Germinal center (tissue), 1 donor: Measurements from ENCODE around the gene VENTX.
"Not testable (repeated sequence)": the region's sequence is repeated elsewhere in the genome, so short reads cannot be mapped to it uniquely, and the experiment has no call there.

Experiments used
- DNase-seq: peaks from one replicate; pipeline ENCODE4 v3.0.0; 2012; ENCODE audit warnings: mixed read lengths, low spot score

Gene VENTX

DNA sequence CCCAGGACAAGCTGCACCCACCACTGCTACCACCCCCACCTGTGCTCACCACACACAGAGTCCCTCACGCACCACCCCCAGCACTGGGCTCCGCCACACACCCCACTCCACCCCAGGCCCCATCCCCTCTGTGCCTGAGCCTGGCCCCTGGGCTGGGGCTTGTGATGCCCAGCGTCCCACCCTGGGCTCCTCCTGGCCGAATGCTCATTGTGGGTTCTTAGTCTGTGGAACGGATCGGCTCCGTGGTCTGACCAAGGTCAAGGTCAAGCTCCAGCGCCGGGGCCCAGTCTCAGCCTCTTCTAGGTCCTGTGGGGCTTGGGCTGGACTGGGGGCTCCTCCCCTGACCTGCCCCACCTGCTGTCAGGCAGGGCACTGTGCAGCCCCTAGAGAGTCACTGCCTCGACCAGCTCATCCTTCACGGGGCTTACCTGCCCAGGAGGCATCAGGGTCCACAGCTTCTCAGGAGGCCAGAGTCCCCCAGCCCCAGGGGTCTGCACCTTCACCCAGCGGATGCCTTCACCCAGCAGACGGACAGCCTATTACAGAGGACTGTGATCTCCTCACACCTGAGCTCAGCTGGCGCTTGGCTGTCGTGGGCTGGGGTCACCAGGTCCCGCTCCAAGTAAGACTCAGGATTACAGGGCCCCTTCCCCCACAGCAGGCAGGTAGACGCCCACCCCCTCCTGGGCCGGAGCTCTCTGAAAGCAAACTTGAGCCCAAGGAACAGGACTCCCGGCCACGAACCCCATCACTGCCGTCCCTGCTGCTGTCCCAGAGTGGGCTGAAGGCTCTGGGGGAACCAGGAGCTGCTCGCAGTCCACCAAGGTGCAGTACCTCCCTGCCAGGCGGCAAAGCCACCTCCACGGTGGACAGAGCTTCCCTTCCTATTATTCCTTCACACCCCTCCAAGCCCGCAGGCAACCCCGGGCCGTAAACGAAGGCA lies 22.9 kb upstream of the VENTX start:
- no peak for DNase-seq

- no peak for DNase-seq
Measured at GRCh38 chr10:133215586-133215985, 22.1 kb upstream of the VENTX start.

DNA sequence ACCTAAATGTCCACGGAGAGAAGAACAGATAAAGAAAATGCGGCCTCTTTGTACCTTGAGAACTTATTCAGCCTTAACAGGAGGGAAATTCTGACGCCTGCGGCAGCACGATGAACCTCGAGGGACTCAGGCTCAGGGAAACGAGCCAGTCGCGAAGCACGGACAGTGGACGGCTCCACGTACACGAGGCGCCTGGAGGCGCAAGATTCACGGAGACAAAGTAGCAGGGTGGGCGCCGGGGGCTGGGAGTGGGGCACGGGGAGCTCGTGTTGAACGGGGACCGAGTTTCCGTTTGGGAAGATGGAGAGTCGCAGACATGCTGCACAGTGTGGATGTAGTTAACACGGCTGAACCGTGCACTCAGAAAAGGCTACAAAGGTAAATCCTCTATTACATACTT lies 20.9 kb upstream of the VENTX start:
- no peak for DNase-seq

DNA sequence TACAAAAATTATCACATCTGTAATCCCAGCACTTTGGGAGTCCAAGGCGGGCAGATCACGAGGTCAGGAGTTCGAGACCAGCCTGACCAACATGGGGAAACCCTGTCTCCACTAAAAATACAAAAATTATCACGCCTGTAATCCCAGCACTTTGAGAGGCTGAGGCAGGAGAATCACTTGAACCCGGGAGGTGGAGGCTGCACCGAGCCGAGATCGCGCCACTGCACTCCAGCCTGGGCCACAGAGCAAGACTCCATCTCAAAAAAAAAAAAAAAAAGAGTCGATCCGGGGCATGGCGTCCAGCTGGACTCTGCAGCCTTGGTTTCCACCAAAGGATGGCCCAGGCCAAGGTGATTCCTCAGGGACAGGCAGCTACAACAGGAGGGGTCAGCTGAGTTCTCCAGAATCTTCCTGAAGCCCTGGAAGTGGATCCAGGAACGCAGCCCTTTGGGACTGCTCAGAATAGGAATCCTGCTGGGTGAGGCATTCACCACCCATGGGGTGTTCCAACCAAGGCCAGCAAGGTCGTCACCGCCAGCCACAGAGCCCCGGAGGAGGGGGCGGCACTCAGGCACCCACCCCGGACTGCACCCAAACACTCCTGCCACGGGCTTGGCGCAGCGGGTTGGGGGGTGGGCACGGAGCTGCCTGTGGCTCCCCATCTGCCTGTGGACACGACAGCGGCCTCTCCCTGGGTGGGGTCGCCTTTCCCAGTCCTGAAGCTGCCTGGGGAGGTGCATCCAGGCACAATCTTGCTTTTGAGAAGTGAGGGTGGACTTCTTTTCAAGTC lies 19.7 kb upstream of the VENTX start:
- no peak for DNase-seq

GRCh38 chr10:133218891-133219290 lies 18.8 kb upstream of the VENTX start:
- DNase-seq = no peak

GRCh38 chr10:133219782-133220181 lies 17.9 kb upstream of the VENTX start:
- no peak for DNase-seq

DNA sequence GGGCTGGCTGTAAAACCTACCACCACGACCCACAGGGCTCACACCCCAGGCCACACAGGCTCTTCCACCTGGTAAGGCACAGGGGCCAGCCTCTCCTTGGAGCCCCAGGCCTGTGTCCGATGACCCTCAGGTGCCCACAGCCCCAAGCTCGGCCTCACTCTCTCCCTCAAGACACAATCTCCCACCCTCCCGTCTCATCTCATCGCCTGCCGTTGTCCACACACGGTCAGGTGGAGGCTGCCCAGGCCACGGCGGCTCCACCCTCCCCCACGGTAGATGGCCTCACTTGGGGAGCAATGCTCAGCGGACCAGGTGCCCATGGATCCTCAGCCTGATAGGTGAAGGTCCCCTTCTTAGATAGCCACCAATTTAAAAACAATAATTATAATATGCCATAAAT lies 16.3 kb upstream of the VENTX start:
- DNase-seq = no peak

DNA sequence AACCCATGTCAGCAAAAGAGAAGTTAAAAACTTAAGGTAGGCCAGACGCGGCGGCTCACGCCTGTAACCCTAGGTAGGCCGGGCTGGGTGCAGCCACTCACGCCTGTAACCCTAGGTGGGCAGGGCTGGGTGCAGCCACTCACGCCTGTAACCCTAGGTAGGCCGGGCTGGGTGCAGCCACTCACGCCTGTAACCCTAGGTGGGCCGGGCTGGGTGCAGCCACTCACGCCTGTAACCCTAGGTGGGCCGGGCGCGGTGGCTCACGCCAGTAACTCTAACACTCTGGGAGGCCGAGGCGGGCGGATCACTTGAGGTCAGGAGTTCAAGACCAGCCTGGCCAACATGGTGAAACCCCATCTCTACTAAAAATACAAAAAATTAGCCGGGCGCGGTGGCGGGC lies 15.9 kb upstream of the VENTX start:
- DNase-seq = not testable (repeated sequence)

DNA sequence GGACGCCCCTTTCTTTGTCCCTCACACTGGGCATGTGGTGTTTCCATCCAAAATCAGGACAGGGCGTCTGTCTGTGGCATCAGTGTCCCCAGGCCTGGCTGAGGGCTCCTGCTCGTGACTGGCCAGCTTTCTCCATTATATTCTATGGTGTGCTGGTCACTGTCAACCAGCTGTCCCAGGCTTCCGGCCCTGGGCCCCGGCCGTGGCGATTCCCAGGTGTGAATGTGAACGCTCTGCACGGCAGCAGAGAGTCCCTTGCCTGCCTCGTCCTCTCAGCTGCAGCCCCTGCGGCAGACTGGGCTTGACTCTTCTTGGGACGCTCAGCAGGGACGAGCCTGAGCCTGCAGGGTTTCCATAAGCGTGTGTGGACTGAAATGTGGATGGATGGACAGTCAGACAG lies 13.6 kb upstream of the VENTX start:
- no peak for DNase-seq

GRCh38 chr10:133224756-133225372 lies 12.8 kb upstream of the VENTX start:
- DNase-seq = no peak

DNA sequence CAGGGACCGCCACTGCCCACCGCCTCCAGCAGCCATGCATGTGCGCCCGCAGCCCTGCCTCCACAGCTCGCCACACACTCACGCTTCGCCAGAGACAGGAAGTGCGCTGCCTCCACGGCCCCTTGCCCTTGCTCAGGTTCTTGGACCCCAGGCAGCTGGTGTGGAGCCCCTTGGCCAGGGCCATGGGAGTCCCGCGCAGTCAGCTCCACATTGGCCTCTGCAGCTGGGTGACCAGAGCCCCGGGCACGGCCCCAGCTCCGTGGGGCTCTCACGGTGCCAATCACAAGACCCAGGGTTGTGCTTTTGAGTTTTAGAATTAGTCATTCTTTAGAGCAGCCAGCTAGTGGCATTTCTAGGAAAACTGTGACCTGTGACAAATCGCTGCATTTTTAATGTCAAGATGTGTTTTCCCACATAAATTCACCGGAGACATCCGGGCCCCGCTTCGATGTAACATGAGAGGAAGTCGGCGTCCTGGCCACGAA lies 11.9 kb upstream of the VENTX start:
- DNase-seq = no peak

- no peak for DNase-seq
Measured at GRCh38 chr10:133226251-133226808, 11.3 kb upstream of the VENTX start.

DNA sequence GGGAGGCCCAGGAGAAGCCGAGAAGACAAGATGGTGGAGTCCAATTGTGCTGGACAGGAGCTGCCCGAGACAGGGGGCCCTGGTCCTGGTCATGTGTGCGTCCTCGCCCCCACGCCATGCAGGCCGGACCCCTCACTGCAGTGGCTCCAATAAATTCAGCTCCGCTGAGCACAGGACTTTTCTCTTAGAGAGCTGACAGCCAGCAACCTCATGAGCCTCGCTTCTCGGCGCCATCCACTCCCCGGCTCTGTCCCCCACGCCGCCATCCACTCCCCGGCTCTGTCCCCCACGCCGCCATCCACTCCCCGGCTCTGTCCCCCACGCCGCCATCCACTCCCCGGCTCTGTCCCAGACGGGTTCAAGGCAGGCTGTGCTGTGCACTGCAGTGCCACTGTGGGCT lies 10.4 kb upstream of the VENTX start:
- no peak for DNase-seq

DNA sequence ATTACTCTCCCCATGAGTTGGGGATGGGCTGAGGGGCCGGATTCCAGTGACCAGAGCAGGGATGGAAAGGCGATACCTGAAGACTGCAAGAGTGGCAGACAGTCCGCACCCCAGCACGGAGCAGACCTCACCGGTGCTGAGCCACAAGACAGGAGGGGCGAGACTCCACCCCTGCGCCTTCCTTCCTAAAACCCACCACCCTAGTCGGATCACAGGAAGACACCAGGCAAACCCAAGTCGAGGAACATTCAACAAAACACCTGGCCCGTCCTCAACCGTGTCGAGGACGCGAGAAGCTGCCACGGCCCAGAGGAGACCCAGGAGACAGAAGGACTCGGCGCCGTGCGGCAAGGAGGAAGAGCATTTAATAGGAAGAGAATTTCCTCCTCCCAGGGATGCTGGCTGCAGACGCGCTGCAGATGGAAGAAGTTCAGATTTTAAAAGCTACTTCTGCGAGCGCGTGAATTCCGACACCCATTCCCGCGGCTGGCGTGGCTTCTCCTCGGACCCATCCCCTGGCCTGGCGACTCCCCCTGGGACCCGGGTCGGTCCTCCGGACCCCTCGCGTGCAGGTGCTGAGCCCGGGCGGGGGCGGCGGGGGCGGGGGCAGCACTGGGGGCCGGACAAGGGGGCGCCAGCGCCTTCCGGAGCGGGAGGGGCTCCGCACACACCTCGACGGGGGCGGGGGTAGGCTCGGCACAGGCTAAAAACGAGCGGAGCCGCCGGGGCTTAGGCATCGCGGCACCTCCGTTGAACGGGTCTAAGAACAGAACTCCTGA lies 8.2 kb upstream of the VENTX start:
- DNase-seq = no peak

GRCh38 chr10:133230044-133230361 lies 7.7 kb upstream of the VENTX start, which contains the start of gene UTF1:
Gene UTF1, plus strand, starts transcription at chr10:133230217. Its CDS starts 72 bp downstream, at chr10:133230289.
- no peak for DNase-seq

GRCh38 chr10:133230387-133231195 lies 7.1 kb upstream of the VENTX start:
- peak; percentile 64 for DNase-seq

- no peak for DNase-seq
Measured at GRCh38 chr10:133231244-133231945, 6.3 kb upstream of the VENTX start.

DNA sequence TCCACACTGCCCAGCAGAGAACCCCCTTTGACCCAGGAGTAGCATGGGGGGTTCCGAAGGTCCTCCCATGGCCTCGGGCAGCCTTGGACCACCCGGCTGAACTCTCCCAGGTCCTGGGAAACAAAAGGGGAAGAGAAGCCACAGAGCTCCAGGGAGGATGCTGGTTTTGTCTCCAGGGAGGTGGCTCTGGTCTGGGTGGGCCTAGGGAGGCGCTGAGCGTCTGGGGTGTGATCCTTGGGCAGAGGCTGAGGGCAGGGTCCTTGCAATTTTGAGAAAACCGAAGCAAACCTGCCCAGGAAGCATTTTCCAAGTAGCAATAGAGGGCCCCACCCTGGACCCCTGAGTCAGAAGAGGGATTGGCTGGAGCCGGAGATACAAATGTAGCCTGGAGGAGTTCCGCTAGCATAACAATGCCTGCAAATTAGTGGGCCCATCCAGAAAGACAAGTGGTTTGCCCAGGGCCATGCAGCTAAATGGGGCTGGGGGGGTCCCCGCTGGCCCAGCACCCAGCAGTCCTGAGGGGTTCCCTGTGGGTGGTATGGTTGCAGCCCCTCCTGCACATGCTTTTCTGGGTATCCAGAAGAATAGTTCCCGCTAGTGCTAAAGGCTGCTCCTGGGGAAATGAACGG lies 5.6 kb upstream of the VENTX start:
- no peak for DNase-seq

GRCh38 chr10:133234796-133235195 lies 2.9 kb upstream of the VENTX start:
- DNase-seq = not testable (repeated sequence)
